RWPE2 (cell line): Measurements from ENCODE around the gene ARL15.

Experiments
- ATAC-seq: fragments of 200-7000 bp; cut with Tn5 transposase; 3 replicates; pipeline ENCODE4 v1.9.1; 2021; ENCODE audit warnings: low read depth
- DNase-seq: peaks from one replicate; pipeline ENCODE4 v3.0.0-alpha.2; 2020; ENCODE audit warnings: low spot score
- H3K27ac ChIP-seq: fragments of 450-650 bp; 2 replicates; pipeline ENCODE4 v1.5.1; 2017; ENCODE audit warnings: mild to moderate bottlenecking; ENCODE audit not compliant: poor library complexity, severe bottlenecking
- H3K27me3 ChIP-seq: fragments of 250-450 bp; sonication (Bioruptor Pico); 2 replicates; pipeline ENCODE4 v1.5.1; 2021; ENCODE audit warnings: mild to moderate bottlenecking, moderate library complexity; ENCODE audit not compliant: insufficient read depth, poor library complexity, severe bottlenecking
- H3K36me3 ChIP-seq: fragments of 250-450 bp; sonication (Bioruptor Pico); 2 replicates; pipeline ENCODE4 v1.5.1; 2020; ENCODE audit warnings: low read depth, mild to moderate bottlenecking, moderate library complexity
- H3K4me1 ChIP-seq: fragments of 250-450 bp; sonication (Bioruptor Pico); 2 replicates; pipeline ENCODE4 v1.5.1; 2021; ENCODE audit warnings: mild to moderate bottlenecking, moderate library complexity; ENCODE audit not compliant: insufficient read depth, poor library complexity, severe bottlenecking
- H3K4me3 ChIP-seq: fragments of 250-450 bp; sonication (Bioruptor Pico); 2 replicates; pipeline ENCODE4 v1.5.1; 2021; ENCODE audit warnings: mild to moderate bottlenecking, moderate library complexity; ENCODE audit not compliant: severe bottlenecking
- H3K9me3 ChIP-seq: fragments of 250-450 bp; sonication (Bioruptor Pico); 2 replicates; pipeline ENCODE4 v1.5.1; 2021; ENCODE audit warnings: mild to moderate bottlenecking, moderate library complexity; ENCODE audit not compliant: severe bottlenecking
- CTCF ChIP-seq: fragments of 450-650 bp; IDR thresholded peaks from one replicate; pipeline ENCODE4 v1.5.1; 2017; ENCODE audit warnings: mild to moderate bottlenecking, moderate library complexity; ENCODE audit not compliant: poor library complexity, severe bottlenecking

ARL15 gene

DNA sequence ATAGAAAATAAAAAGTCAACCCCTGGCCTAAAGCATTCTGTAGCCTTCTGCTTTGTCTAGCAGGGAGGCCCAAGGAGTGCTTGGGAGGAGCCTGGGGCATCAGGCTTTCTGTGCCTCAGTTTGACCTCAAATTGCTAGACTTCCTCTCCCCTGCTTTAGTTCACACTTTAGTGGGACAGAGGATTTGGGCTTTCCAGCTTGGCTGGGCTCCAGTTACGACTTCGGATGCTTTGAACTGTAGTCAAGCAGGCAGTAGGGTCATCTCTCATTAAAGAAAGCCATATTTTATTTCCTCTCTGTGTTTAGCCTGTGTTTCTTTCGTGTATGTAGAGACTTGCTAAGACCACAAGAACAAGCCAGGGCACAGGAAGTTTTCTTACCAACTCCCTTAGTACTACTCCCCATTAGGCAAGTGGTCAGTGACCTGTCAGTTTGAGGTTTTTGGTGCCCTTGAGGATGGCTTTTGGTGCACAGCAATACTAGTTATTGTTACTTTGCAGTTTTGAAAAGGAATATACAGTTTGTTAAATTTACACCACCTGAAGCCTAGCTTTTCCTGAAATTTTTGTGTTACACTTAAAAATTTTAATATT lies 415.2 kb downstream of the ARL15 start:
- Histone ChIP-seq H3K4me1 (no peaks in the 10 kb centered on the region), H3K27me3 (no peaks in the 10 kb centered on the region), H3K9me3 (no peaks in the 10 kb centered on the region), H3K4me3 (no peak overlapping the region), H3K36me3 (no peaks in the 10 kb centered on the region), H3K27ac (no peak overlapping the region)
- ATAC-seq = no peak
- no peak for TF ChIP-seq CTCF
- no peak for DNase-seq

DNA sequence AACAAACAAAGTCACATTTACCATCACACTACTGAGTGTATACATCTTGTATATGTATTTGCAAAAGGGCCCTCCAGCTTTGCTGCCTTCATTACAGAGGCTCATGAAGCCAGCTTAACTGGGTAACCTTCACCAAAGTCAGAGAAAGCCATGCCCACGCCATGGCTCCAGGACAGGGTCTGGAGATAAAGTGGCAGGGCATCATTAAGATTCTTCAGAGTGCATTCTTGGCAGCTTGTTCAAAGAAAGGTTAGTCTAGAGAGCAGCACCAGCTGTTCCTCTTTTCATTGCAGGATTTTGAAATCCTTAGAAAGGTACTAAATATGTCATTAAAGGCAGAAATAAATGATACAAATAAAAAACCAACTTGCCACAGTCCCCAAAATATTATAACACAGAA lies 416.7 kb downstream of the ARL15 start:
- ATAC-seq = no peak

DNA sequence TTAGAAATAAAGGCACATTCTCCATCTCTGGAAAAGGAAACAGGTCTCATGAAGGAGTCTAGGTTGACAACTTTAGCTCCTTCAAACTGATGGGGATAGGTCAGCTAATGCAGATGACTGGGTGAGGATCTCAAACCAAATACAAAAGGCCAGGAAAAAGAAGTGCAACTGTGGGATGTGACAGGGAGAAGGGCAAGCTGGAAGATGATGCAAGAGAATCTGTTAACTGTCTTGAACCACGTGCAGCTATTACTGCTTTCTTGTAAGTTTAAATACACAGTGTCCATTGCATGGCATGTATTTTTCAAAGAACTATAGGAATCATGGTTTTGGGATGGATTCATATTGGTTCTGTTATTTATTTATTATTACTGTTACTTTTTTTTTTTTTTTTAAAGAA lies 418.1 kb downstream of the ARL15 start:
- H3K9me3 ChIP-seq = no peaks in the 10 kb centered on the region
- H3K36me3 ChIP-seq = no peaks in the 10 kb centered on the region
- ATAC-seq (no peak), DNase-seq (no peak)
- H3K4me3 ChIP-seq = no peak overlapping the region
- H3K4me1 ChIP-seq = no peaks in the 10 kb centered on the region
- H3K27ac ChIP-seq = no peak overlapping the region
- TF ChIP-seq CTCF = no peak
- no peaks in the 10 kb centered on the region for H3K27me3 ChIP-seq

More for the DNA sequence above, 416.7 kb downstream of the ARL15 start:
- Histone ChIP-seq H3K36me3 (no peaks in the 10 kb centered on the region), H3K4me3 (no peak overlapping the region), H3K27me3 (no peaks in the 10 kb centered on the region), H3K27ac (no peak overlapping the region), H3K9me3 (no peaks in the 10 kb centered on the region), H3K4me1 (no peaks in the 10 kb centered on the region)
- no peak for DNase-seq
- TF ChIP-seq CTCF = no peak

DNA sequence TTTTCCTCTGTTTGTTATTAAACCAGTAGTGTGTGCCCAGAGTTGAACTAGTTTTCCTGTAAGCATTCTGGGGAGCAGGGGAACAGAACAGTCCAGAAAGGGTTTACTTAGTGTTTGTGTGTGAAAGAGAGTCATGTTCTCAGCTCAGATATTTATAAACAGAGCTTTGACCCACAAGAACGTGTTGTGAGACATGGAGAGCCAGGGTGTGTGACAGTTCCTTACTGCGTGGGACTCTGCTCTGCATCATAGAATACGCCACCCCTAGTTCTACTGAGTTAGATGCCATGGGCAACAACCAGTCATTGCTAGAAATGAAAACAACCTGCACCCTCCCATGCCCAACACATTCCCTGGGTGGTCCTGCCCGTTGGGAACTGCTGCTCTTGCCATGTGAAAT lies 419.2 kb downstream of the ARL15 start:
- DNase-seq = no peak
- no peak for ATAC-seq
- no peaks in the 10 kb centered on the region for H3K27me3 ChIP-seq

More for the DNA sequence above, 419.2 kb downstream of the ARL15 start:
- no peak for TF ChIP-seq CTCF
- H3K27ac ChIP-seq = no peak overlapping the region
- no peak overlapping the region for H3K4me3 ChIP-seq
- no peaks in the 10 kb centered on the region for H3K9me3 ChIP-seq
- H3K4me1 ChIP-seq = no peaks in the 10 kb centered on the region
- no peaks in the 10 kb centered on the region for H3K36me3 ChIP-seq
